H9 (cell line): ENCODE data around the gene ZNF234. TPM values are rescaled to one million over a fixed set of nuclear protein-coding genes. Genes with fewer than 3 reads are reported as not detected.

Experiments used
- DNase-seq: peaks from one replicate; pipeline ENCODE4 v3.0.0-alpha.2; 2017
- H2AFZ ChIP-seq: one replicate; pipeline ENCODE4 v1.6.1; 2013; ENCODE audit warnings: mild to moderate bottlenecking, low read length, control low read depth, moderate library complexity
- H2AK5ac ChIP-seq: 2 replicates; pipeline ENCODE4 v1.6.1; 2013; ENCODE audit warnings: low read length, control low read depth, mixed read lengths; ENCODE audit not compliant: insufficient read length
- H2BK120ac ChIP-seq: one replicate; pipeline ENCODE4 v1.6.1; 2013; ENCODE audit warnings: low read depth, mild to moderate bottlenecking, low read length, control low read depth, inconsistent platforms; ENCODE audit not compliant: poor library complexity, severe bottlenecking
- H2BK12ac ChIP-seq: 2 replicates; pipeline ENCODE4 v1.6.1; 2013; ENCODE audit warnings: low read length, control low read depth, mixed read lengths, low read depth; ENCODE audit not compliant: insufficient read length
- H2BK15ac ChIP-seq: 2 replicates; pipeline ENCODE4 v1.6.1; 2013; ENCODE audit warnings: low read depth, low read length, control low read depth
- H2BK20ac ChIP-seq: one replicate; pipeline ENCODE4 v1.6.1; 2013; ENCODE audit warnings: low read depth, mild to moderate bottlenecking, low read length, control low read depth, inconsistent platforms; ENCODE audit not compliant: poor library complexity, severe bottlenecking
- H2BK5ac ChIP-seq: 2 replicates; pipeline ENCODE4 v1.6.1; 2013; ENCODE audit warnings: low read length, control low read depth, mixed read lengths; ENCODE audit not compliant: insufficient read length
- H3K14ac ChIP-seq: 2 replicates; pipeline ENCODE4 v1.6.1; 2013; ENCODE audit warnings: low read length, control low read depth; ENCODE audit not compliant: insufficient read depth
- H3K18ac ChIP-seq: 2 replicates; pipeline ENCODE4 v1.6.1; 2013; ENCODE audit warnings: low read depth, mild to moderate bottlenecking, mixed read lengths, low read length, control low read depth; ENCODE audit not compliant: insufficient read length
- H3K23ac ChIP-seq: 2 replicates; pipeline ENCODE4 v1.6.1; 2013; ENCODE audit warnings: low read length, control low read depth, mixed read lengths, low read depth; ENCODE audit not compliant: insufficient read length
- H3K23me2 ChIP-seq: 2 replicates; pipeline ENCODE4 v1.6.1; 2013; ENCODE audit warnings: low read depth, mild to moderate bottlenecking, mixed read lengths, low read length, control low read depth; ENCODE audit not compliant: insufficient read length, poor library complexity, severe bottlenecking
- H3K27ac ChIP-seq: 2 replicates; pipeline ENCODE4 v1.5.1; 2013; ENCODE audit warnings: low read length, control low read depth, mixed read lengths, low read depth; ENCODE audit not compliant: insufficient read length
- H3K27me3 ChIP-seq: 2 replicates; pipeline ENCODE4 v1.6.1; 2013; ENCODE audit warnings: low read length, control low read depth, inconsistent platforms; ENCODE audit not compliant: insufficient read depth
- H3K4ac ChIP-seq: 2 replicates; pipeline ENCODE4 v1.6.1; 2013; ENCODE audit warnings: low read depth, mild to moderate bottlenecking, control low read depth, inconsistent platforms, low read length, moderate library complexity
- H3K4me1 ChIP-seq: 2 replicates; pipeline ENCODE4 v1.6.1; 2013; ENCODE audit warnings: low read length, control low read depth, inconsistent platforms; ENCODE audit not compliant: insufficient read depth
- H3K4me2 ChIP-seq: 2 replicates; pipeline ENCODE4 v1.6.1; 2013; ENCODE audit warnings: low read length, control low read depth, mixed read lengths; ENCODE audit not compliant: insufficient read length, insufficient read depth
- H3K56ac ChIP-seq: 2 replicates; pipeline ENCODE4 v1.6.1; 2013; ENCODE audit warnings: low read depth, mild to moderate bottlenecking, mixed read lengths, low read length, control low read depth; ENCODE audit not compliant: insufficient read length
- H3K79me1 ChIP-seq: 2 replicates; pipeline ENCODE4 v1.6.1; 2013; ENCODE audit warnings: low read depth, mild to moderate bottlenecking, moderate library complexity, low read length, control low read depth, inconsistent platforms; ENCODE audit not compliant: insufficient read depth, poor library complexity, severe bottlenecking
- H3K79me2 ChIP-seq: 2 replicates; pipeline ENCODE4 v1.6.1; 2013; ENCODE audit warnings: low read length, control low read depth, inconsistent platforms; ENCODE audit not compliant: insufficient read depth
- H3K9ac ChIP-seq: 2 replicates; pipeline ENCODE4 v1.6.1; 2013; ENCODE audit warnings: low read length, control low read depth, mixed read lengths; ENCODE audit not compliant: insufficient read length; ENCODE audit errors: extremely low read depth
- H3K9me3 ChIP-seq: one replicate; pipeline ENCODE4 v1.6.1; 2013; ENCODE audit warnings: low read depth, low read length, inconsistent platforms; ENCODE audit not compliant: control insufficient read depth
- H3T11ph ChIP-seq: one replicate; pipeline ENCODE4 v1.6.1; 2013; ENCODE audit warnings: mild to moderate bottlenecking, low read length, control low read depth, inconsistent platforms
- H4K20me1 ChIP-seq: one replicate; pipeline ENCODE4 v1.6.1; 2013; ENCODE audit not compliant: control insufficient read depth, insufficient read length, insufficient read depth
- H4K5ac ChIP-seq: 2 replicates; pipeline ENCODE4 v1.6.1; 2013; ENCODE audit warnings: low read depth, mild to moderate bottlenecking, mixed read lengths, low read length, control low read depth; ENCODE audit not compliant: insufficient read length
- H4K8ac ChIP-seq: replicated peaks from 2 replicates; pipeline ENCODE4 v1.6.1; 2013; ENCODE audit warnings: low read length, control low read depth, mixed read lengths, low read depth; ENCODE audit not compliant: insufficient read length
- H4K91ac ChIP-seq: 2 replicates; pipeline ENCODE4 v1.6.1; 2013; ENCODE audit warnings: low read depth, mild to moderate bottlenecking, moderate library complexity, mixed read lengths, low read length, control low read depth; ENCODE audit not compliant: insufficient read length
- H3K27ac Mint-ChIP-seq, 3 experiments: 2 replicates in 2 of 3; 3 replicates in 1 of 3; pipeline ENCODE4 v1.8.0; 2020 to 2021; ENCODE audit warnings: mixed read lengths in 3 of 3, mild to moderate bottlenecking in 1 of 3, moderate library complexity in 1 of 3
- H3K27me3 Mint-ChIP-seq: 2 replicates; pipeline ENCODE4 v1.8.0; 2021; ENCODE audit warnings: low read depth, mild to moderate bottlenecking, moderate library complexity, mixed read lengths
- H3K36me3 Mint-ChIP-seq, 3 experiments: 2 replicates in 2 of 3; 3 replicates in 1 of 3; pipeline ENCODE4 v1.8.0; 2020 to 2021; ENCODE audit warnings: low read depth in 3 of 3, mixed read lengths in 3 of 3; ENCODE audit not compliant: insufficient read depth in 1 of 3
- H3K4me1 Mint-ChIP-seq, 2 experiments: 2 replicates each; pipeline ENCODE4 v1.8.0; 2020; ENCODE audit warnings: mixed read lengths in 2 of 2
- H3K4me3 Mint-ChIP-seq, 2 experiments: 2 replicates in 1 of 2; 3 replicates in 1 of 2; pipeline ENCODE4 v1.8.0; 2020 to 2021; ENCODE audit warnings: mild to moderate bottlenecking in 2 of 2, mixed read lengths in 2 of 2, moderate library complexity in 1 of 2
- H3K9me3 Mint-ChIP-seq, 2 experiments: 2 replicates in 1 of 2; 3 replicates in 1 of 2; pipeline ENCODE4 v1.8.0; 2020; ENCODE audit warnings: mild to moderate bottlenecking in 2 of 2, mixed read lengths in 2 of 2, moderate library complexity in 1 of 2
- CTCF ChIP-seq: fragments of 200-600 bp; sonication (generic); conservative IDR thresholded peaks from 3 replicates; pipeline ENCODE4 v1.8.0; 2021; ENCODE audit warnings: antibody characterized with exemption, mild to moderate bottlenecking
- total RNA-seq: library from RNA; stranded (reverse); gene quantifications from 2 replicates; pipeline ENCODE4 v1.2.1, GENCODE V29; 2021

ZNF234 gene
- total RNA-seq, 1 experiment from 2014 or later = 12.4 TPM

- no peak overlapping the region for H2BK5ac ChIP-seq
- Mint-ChIP-seq H3K27me3 (peaks cover 11% of the 10 kb centered on the region), H3K27ac (no peak overlapping the region), H3K4me3 (no peak overlapping the region), H3K36me3 (peaks cover 25 to 28% (median 26%) of the 10 kb centered on the region in 3 experiments), H3K4me1 (no peaks in the 10 kb centered on the region), H3K9me3 (peaks cover 53 to 67% of the 10 kb centered on the region in 2 experiments)
- no peak overlapping the region for H4K5ac ChIP-seq
- no peaks in the 10 kb centered on the region for H4K20me1 ChIP-seq
- H4K91ac ChIP-seq = no peak overlapping the region
- H2BK20ac ChIP-seq = no peak overlapping the region
- H3K23ac ChIP-seq = no peak overlapping the region
- H3K18ac ChIP-seq = no peak overlapping the region
- no peak overlapping the region for H3K4me2 ChIP-seq
- H3K9me3 ChIP-seq = peaks cover 21% of the 10 kb centered on the region
- no peaks in the 10 kb centered on the region for H3K23me2 ChIP-seq
- no peak overlapping the region for H2AFZ ChIP-seq
- no peak overlapping the region for H4K8ac ChIP-seq
- H3K4ac ChIP-seq = no peak overlapping the region
- no peak overlapping the region for H3K14ac ChIP-seq
- H2BK12ac ChIP-seq = no peak overlapping the region
- H3K27ac ChIP-seq = no peak overlapping the region
- H3T11ph ChIP-seq = no peak overlapping the region
- TF ChIP-seq CTCF = no peak
- no peaks in the 10 kb centered on the region for H3K79me1 ChIP-seq
- no peaks in the 10 kb centered on the region for H3K4me1 ChIP-seq
- DNase-seq = no peak
- no peak overlapping the region for H3K56ac ChIP-seq
- no peak overlapping the region for H2BK15ac ChIP-seq
- no peaks in the 10 kb centered on the region for H3K79me2 ChIP-seq
- H2AK5ac ChIP-seq = no peak overlapping the region
- no peak overlapping the region for H3K9ac ChIP-seq
- H2BK120ac ChIP-seq = no peak overlapping the region
- no peaks in the 10 kb centered on the region for H3K27me3 ChIP-seq
These were observed 39.6 kb downstream of the ZNF234 start for GRCh38 chr19:44180968-44181367.
